Muscle of back (tissue), 11 donors: ENCODE data around the gene CD40LG. TPM values are rescaled to one million over a fixed set of nuclear protein-coding genes. Genes with fewer than 3 reads are reported as not detected.

Experiments used
- DNase-seq, 3 donors: peaks; one replicate each; pipeline versions ENCODE4 v3.0.0 to v3.0.0-alpha.2; 2013
- polyA plus RNA-seq, 10 donors: library from polyadenylated mRNA; unstranded; fragments of 120-200 nt; gene quantifications; one replicate each; pipeline ENCODE4 v1.2.1, GENCODE V29; 2013; ENCODE audit not compliant: insufficient read length in 10 of 10

CD40LG gene
- polyA plus RNA-seq, 10 donors: 0.14 to 4.4 (median 0.55) TPM; not detected in 7

DNA sequence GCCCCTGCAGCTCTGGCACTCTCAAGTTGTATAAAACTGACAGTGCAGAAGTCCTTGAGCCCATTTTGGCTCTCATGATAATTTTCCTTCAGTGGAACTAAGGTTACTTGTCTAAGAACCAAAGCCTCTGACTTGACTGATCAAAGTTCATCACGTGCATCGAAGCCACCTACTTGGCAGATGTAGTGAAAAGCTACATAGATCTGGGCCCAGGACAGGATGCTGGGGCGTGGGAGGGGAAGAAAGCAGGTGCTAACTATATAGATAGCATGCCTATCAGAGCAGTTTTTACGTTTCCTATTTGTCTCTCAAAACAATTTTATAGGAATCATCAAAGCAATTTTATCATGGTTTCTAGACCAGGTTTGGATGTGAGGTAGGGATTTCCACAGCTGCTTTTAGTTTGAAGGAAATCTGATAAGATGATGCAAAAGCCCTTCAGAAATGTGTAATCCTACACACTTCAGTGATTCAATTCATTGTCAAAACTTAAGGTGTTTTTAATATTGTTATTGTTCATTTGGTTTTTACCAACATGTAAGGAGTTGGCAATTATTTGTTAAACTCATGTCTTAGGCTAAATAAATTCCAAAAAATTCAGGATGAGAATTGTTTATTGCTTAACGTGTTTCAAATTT, 1.2 kb upstream of the CD40LG start:
- DNase-seq: no peak

DNA sequence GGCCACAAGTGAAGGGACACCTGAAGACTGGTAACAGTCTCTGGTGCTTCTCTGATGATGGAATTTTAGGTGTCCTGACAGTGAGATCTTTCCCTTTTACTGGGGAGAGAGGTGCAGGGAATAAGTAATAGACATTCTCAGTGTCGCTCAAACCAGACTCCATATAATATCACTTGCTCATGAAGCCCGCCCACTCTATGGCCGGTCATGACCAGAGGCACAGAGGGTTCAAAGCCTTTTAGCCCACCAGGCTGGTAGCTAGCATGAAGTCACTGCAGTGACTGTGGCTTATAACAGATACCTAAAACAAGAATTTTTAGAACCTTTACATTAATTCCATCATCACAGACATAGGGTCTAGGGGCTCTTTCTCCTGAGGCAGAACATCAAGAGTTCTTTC, 2.9 kb downstream of the CD40LG start:
- no peak for DNase-seq

DNA sequence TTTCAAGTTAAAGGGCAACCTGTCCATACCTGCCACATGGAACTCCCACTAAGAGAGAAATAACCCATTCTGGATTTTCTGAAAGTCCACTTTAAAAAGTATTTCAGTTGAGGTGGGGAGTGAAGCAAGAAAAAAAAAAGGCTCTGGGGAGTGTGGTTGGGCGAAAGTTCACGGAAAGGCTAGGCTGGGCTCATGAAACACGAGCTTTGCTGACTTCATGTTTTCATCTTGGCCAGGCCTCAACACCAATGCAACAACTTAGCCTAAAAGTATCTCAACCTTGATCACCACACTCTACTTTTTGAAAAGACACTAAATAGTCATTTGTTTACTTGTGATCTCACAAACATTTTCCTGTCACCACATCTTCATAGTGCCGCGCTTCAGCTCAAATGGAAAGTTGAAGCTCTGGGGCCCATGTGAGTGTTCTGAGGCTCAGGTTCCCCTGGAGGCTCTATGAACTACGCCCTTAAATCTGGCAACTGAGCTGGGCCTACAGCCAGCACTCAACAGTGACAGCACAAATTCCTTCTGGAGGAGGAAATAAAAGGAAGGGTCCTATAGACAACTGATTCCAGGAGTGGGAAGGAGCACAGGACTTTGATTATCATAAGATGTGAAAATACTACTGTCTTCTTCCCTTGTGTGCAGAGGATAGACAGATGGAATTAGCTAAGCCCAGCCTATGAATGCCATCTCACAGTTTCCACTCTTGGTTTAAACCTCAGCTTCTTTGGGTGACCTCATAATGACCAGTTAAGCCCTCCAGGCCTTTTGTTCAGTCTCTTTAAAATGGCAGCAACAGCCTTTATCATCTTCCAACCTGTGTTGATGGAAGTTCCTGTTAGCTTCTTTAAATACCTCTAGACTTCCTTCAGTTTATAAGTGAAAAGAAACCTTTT, 5.1 kb downstream of the CD40LG start:
- peak in 2 of 3 donors; percentile 15 to 46 for DNase-seq

DNA sequence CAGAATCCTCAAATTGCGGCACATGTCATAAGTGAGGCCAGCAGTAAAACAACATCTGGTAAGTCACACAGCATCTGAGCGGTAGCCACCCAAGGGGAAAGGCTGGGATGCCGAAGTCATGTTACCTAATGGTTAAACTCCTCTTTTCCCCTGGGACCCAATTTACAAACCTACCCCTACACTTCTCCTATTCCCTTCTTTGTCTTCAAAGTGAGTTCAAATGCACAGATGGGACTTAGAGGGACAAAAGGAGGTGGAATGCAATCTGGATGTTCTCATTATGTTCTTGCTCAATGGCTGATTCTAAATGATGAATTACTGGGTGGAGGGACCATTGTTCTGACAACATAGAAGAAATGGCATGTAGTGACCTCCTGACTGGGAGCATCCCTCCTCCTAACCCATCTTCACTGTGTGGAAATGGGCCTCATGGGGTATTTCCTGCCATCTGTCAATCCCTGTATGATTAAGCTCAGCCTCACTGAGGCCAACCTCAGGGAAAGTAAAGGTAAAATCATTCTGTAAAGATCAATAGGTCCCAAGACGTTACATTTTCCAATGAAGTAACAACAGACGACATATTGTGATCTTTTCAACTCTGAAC, 8.5 kb downstream of the CD40LG start:
- no peak for DNase-seq

DNA sequence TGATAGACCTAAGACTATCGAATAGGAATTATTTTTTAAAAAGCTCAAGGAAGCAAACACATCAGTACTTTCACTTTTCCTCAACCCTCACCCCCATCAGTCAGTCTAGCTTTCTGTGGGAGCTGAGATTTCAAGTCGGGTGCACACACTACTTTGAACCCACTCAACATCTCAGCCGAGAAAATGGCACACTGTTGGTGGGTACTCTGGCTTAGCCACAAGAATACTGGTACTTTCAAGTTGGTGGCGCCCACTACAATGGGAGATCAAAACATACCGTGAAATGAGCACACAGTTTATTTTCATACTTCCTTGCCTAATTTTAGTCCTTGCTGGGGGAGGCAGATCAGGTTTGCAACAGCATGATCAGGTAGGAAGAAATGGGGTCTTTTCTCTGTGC, 10.2 kb downstream of the CD40LG start:
- DNase-seq: no peak

DNA sequence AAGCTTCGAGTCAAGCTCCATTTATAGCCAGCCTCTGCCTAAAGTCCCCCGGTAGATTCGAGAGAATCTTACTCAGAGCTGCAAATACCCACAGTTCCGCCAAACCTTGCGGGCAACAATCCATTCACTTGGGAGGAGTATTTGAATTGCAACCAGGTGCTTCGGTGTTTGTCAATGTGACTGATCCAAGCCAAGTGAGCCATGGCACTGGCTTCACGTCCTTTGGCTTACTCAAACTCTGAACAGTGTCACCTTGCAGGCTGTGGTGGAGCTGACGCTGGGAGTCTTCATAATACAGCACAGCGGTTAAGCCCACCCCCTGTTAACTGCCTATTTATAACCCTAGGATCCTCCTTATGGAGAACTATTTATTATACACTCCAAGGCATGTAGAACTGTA, 11.2 kb downstream of the CD40LG start:
- no peak for DNase-seq

DNA sequence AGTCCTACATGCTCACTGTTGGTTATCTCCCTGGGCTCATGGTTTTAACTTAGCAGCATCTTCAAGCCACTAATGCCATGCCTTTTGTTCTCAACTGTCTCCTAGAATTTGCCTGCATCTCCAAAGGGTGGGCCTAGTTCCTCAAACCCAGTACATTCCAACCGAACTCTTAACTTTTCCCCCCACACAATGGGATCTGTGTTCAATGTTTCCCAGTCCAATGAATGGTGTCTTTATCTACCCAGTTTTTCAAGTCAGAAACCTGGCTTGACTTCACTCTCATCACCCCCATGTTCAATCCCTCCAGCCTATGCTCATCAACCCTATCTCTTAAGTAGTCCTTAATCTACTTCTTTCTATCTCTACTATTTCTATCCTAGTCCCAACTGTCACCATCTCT, 12.9 kb downstream of the CD40LG start:
- no peak for DNase-seq

DNA sequence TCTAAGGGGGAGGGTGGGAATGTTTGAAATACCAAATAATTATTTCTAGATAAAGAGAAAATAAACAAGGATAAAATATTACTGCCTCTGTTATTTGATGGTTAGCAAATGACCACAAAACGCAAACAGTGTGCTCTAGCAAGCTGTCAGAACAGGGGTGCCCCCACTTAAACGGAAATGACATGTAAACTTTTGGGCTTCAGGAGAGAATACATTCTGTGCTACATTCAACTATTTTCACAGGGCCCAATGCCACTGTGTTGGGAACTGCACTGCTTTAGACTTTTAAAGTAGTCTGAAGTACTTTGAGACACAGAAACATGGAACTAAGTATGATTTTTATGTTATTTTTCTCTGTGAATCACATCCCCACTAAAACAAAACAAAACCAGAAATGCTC, 14.1 kb downstream of the CD40LG start:
- DNase-seq: no peak

DNA sequence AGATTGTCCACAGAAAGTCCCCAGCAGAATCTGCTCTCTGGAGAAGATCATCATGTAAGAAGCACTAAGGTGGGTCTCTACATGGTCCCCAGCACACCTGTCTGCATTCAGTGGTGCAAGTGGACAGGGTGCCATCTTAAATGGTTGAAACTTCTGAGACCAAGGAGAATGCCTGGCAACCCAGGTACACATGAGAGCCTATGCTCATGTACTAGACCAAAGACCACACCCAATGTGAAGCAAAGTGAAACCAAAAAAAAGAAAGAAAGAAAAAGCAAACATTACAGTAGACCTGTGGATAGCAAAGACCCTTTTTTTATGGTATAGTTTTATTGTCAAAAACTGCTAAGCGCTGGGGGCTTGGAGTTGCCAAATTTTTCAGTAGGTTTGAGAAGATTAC, 15.0 kb downstream of the CD40LG start:
- no peak for DNase-seq

DNA sequence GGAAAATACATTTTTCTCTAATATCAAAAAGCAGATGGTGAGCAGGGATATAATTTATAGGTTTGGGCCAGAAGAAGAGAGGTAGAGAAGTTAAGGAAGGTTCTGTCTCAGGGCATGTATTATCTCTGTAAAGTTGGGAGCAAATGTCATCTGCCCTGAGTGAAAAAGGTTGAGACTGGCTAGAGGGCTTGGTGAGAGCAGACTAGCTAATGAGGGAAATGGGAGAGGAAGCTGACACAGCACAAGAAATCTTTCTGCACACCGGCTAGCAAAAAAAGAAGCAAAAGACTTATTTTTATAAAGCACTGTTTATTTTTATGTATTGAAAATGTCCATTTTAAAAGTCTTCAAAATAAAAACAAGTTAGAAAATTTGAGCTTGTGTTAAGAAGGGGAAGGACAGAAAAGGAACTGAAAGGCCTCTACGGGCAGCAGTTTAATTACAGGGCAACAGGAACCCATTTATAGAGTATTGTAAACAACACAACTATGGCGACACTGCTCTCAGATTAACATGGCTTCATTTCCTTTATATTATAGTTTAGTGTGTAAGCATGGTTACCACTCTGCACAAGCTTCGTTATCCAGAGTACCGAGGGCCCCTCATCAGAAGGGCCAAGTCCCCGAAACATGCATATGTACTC, 17.4 kb downstream of the CD40LG start:
- no peak for DNase-seq

DNA sequence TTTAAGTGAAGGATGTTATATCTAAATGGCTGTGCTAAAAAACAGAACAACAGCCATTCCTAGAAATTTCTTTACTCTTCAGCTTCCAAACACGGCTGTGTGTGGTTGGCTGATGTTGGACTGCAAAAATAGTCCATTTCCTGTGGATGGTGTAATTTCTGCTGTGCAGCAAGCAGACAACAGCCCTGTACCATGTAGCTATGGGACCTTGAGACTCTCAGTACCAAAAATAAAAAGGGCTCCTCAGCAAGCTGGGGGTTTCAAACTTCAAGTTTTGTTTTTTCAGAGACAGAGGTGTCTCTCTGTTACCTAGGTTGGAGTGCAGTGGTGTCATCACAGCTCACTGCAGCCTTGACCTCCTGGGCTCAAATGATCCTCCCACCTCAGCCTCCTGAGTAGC, 18.1 kb downstream of the CD40LG start:
- no peak for DNase-seq

DNA sequence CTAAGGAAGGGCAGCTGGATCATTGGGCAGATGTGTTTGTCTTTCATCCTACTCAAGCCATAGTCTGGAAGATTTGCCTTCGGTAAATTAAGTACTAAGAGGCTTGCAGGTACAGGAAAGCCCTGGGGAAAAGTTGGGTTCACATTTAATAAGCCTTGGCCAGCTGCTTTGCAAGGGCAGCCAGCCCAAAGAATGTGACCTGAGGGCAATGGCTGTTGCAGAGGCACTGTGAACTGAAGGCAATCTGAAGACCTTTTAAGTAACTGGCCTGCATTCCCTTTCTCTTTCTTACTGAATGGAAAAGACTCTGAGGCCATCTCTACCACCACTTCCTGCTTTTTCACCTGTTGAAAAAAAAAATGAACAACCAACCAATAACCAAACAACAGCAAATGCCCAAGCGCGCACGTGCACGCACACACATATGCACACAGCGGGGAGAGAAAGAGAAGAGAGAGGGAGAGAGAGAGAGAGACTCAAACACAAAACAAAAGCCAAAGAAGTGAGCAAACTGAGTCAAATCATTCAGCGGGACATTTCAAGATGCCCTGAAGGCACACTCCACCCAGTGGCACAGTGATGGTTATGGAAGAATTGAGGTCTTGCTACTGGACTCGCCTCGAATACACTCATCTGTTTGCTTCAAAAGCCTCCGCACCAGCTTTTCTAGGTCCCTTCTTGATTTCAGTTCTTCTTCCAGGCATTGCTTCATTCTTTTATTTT, 19.6 kb downstream of the CD40LG start:
- no peak for DNase-seq

DNA sequence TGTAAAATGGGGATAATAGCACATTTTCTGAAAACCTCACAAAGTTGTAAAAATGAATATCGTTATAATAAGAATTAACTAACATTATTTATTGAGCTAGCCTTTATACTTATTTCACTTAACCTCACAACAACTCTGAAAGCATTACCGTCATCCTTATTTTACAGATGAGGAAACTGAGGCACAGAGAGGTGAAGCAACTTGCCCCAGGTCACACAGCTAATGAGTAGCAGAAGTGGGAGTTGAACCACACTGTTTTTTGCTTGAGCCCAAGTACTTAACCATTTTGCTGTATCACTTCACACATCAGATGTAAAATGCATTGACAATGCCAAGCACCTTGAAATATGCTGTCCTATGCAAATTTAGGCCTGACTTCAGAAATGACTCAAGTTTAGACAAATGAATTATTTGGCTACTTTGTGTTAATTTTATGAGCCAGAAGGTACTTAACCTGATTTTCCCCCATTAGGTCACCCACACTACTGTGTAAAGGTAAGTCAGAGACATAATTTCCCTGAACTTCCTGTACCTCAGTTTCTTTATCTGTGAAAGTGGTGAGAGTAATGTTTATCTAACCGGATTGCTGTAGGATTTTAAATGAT, 23.1 kb downstream of the CD40LG start:
- no peak for DNase-seq

DNA sequence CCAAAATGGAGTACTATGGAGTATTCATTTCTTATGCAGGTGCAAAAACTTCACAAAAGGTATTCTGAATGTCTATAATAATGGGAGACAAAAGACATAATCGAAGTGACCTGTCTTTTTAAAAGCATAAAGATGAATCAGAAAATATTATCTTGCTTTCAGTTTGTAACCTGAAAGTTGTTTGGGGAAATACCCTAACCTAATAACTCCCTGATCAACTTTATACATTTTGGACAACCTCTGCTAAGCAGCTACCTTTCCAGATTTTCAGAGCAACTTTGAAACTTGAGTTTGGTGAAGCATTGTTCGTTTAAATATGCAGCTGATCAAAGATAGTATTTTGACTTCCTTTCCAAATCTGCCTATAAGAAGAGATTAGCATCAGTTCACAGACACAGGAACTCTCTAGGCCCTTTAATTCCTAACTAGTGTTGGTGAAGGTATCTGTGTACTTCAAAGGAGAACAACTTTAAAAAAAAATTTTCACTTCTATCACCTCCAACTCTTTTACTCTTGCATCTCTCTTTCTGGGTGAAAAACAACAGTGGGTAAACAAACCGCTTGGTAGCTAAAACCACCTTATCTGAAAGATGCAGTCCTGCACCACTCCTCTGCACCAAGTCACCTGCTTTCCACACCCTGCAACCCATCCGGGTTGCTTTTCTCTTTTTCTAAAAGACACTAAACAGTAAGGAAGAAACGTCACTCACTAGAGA, 26.5 kb downstream of the CD40LG start:
- DNase-seq: no peak

DNA sequence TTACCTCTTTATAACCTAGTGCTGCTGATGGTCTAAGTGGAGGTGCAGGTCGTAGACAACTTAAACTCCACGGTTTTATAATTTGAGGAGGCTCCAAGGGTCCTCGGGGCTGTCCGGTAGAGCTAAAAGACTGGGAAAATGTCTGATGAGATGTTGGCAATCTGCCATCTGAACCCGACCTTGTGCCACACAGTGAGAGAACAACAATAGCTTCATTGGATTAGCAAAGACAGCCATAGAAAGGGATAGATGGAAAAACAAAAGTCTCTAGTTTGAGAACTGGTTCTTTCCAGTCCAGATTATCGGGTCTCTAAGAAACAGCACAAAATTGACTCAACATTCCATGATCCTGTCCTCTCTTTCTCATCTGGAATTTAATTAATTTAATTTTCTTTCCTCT, 31.6 kb downstream of the CD40LG start:
- DNase-seq: no peak

DNA sequence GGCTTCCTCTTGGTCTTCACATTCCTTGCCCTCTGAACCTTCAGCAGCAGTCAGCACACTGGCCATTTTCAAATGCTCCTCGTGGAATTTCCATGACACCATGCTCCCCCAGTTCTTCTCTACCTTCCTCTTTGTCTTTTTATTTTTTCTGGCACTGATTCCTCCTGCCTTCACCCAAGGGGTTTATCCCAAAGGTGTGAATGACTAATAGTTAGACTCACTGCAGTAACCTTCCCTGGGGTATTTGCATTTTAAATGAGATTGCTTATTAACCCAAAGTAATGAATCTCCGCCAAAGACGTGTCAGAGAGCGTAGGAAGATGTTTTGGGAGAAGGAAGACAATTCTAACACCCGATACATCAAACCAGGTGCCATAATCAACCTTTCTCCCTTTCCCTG, 36.2 kb downstream of the CD40LG start:
- DNase-seq: no peak

DNA sequence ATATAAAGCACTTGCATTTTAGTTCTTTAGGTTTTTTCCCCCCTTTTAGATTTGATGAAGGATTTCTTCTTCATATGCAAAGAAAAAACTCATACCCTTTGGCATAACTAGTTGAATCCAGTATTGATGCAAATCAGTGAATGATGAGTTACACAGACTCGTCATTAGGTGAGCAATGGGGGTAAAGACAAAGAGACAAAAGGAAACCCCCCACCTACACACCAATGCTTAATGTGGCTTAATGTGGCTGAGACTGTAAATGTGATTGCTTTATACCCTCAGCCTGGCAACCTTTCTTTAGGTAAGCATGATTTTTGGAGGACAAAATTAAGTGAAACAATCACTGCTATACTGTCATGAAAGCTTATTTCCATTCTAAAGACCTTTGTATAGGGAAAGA, 39.5 kb downstream of the CD40LG start:
- DNase-seq: no peak

DNA sequence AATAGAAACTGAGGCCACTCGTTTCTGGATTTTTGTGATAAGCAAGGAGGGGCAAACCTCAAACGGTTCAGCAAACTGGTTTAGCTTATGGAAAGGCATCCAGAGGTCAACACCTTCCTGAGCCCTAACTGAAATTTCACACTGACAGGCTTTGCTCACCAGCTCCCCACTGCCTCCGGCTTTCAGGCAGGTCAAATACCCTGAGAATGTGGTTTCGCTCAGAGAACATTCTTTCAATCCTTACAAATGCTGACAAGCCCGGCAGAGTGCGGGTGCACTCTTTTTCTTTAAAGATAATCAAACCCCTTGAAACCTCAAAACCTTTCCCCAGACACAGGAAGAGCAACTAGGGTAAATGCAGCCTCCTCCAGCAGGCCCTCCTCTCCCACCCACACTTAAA, 41.5 kb downstream of the CD40LG start:
- no peak for DNase-seq

DNA sequence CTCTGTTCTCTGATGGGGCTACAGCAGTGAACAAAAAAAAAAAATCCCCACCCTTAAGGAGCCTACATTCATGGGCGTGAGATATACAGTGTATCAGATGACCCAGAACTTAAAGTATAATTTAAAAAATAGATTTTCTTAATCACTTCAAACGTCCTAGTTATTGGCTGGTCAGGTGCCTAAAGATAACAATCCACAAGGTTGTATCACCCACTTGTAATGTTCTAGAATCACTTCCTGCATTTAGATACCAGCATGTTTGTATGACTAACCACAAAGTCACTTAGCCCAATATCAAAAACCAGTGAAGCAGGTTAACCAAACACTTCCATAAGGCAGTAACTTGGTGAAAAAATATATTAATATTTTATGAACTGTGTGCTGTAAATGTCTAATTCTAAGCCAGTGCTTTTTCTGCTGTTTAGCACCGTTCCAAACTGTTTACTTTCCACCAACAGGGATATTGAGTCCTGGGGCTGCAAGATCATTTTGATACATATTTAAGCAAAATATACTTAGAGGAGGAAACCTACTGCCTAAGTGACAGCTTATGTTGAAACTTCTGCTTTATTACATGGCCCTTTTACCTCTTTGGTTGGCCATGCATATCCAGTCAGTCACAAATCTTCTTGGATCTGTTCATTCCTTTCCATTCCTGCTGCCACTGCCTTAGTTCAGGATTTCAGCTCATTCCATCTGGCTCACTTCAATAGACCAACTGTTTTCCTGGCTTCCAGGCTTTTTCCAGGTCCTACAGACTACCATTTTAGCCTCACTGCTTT, 43.3 kb downstream of the CD40LG start:
- DNase-seq: no peak

DNA sequence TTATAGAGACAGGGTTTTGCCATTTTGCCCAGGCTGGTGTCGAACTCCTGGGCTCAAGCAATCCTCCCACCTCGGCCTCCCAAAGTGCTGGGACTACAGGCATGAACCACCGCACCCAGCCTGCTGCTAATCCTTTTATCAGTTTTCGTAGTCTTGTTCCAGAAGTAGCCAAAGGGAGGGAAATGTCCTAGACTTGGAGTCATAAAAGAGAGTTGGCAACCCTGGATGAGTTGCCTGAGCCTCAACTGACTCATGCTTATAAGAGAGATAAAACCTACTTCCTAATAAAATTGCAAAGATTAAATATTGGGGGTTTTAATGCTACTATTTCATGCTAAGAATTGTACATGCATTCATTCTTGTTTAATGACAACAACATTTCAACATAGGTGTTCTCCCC, 44.3 kb downstream of the CD40LG start:
- no peak for DNase-seq
